T-cell (primary cell): Measurements from ENCODE around the gene TSR3. TPM values are rescaled to one million over a fixed set of nuclear protein-coding genes. Genes with fewer than 3 reads are reported as not detected.
A peak's percentile ranks its signal among the peaks of the same experiment; 100 is the strongest.

Experiments used
- ATAC-seq, 4 experiments: fragments of 200-7000 bp in 3 of 4; fragments of 150-1000 bp in 1 of 4; cut with Tn5 transposase; replicated peaks in 1 of 4; 1 replicate in 3 of 4; 2 replicates in 1 of 4; pipeline ENCODE4 v1.10.0; 2021; ENCODE audit warnings: moderate library complexity in 3 of 4, mild to moderate bottlenecking in 2 of 4, moderate number of reproducible peaks in 1 of 4
- CTCF ChIA-PET, 2 donors: fragments of 300-600 bp; sonication (Branson Sonifier 250); formaldehyde crosslinking; loops; one replicate each; lab custom pipeline; 2022; ENCODE audit warnings: antibody characterized with exemption in 2 of 2; lab: Charles Lee
- POLR2A ChIA-PET, 2 donors: fragments of 300-600 bp; sonication (Branson Sonifier 250); formaldehyde crosslinking; loops; one replicate each; lab custom pipeline; 2022; ENCODE audit warnings: antibody characterized with exemption in 2 of 2; lab: Charles Lee
- DNase-seq, 35 experiments: peaks; one replicate each; pipeline versions ENCODE4 v3.0.0 to v3.0.0-alpha.2; 2013 to 2023
- H3K27ac ChIP-seq: one replicate; pipeline ENCODE4 v1.5.1; 2013; ENCODE audit warnings: low read length
- H3K27me3 ChIP-seq, 2 experiments: replicated peaks in 1 of 2; 1 replicate in 1 of 2; 2 replicates in 1 of 2; pipeline versions ENCODE4 v1.6.1 to v1.7.0; 2013; ENCODE audit warnings: low read length in 1 of 2, mixed read lengths in 1 of 2; ENCODE audit not compliant: control insufficient read depth in 2 of 2, insufficient read depth in 2 of 2; ENCODE audit errors: extremely low read depth in 1 of 2
- H3K36me3 ChIP-seq, 2 donors: 1 replicate in 1 of 2; 2 replicates in 1 of 2; pipeline versions ENCODE4 v1.6.1 to v1.7.0; 2013; ENCODE audit warnings: low read length in 1 of 2; ENCODE audit not compliant: control insufficient read depth in 2 of 2, insufficient read depth in 1 of 2; ENCODE audit errors: extremely low read depth in 1 of 2
- H3K4me1 ChIP-seq, 2 experiments: 1 replicate in 1 of 2; 2 replicates in 1 of 2; pipeline versions ENCODE4 v1.6.1 to v1.7.0; 2013; ENCODE audit warnings: low read length in 2 of 2, mixed read lengths in 1 of 2; ENCODE audit not compliant: insufficient read depth in 2 of 2, control insufficient read depth in 1 of 2; ENCODE audit errors: extremely low read depth in 1 of 2
- H3K4me3 ChIP-seq, 2 donors: 1 replicate in 1 of 2; 2 replicates in 1 of 2; pipeline versions ENCODE4 v1.5.1 to v1.7.0; 2013; ENCODE audit warnings: mild to moderate bottlenecking in 2 of 2, low read length in 1 of 2, moderate library complexity in 1 of 2; ENCODE audit not compliant: control insufficient read depth in 1 of 2; ENCODE audit errors: extremely low read depth in 1 of 2
- H3K9me3 ChIP-seq: 2 replicates; pipeline ENCODE4 v1.7.0; 2013
- H3K27ac Mint-ChIP-seq, 2 donors: one replicate each; pipeline ENCODE4 v1.8.0; 2020 to 2021; ENCODE audit warnings: mild to moderate bottlenecking in 2 of 2, mixed read lengths in 2 of 2
- H3K27me3 Mint-ChIP-seq, 2 donors: one replicate each; pipeline ENCODE4 v1.8.0; 2021 to 2022; ENCODE audit warnings: mixed read lengths in 2 of 2
- H3K36me3 Mint-ChIP-seq: one replicate; pipeline ENCODE4 v1.8.0; 2021; ENCODE audit warnings: mixed read lengths
- H3K4me1 Mint-ChIP-seq, 3 donors: one replicate each; pipeline ENCODE4 v1.8.0; 2020 to 2022; ENCODE audit warnings: mixed read lengths in 3 of 3, mild to moderate bottlenecking in 1 of 3
- H3K4me3 Mint-ChIP-seq, 3 donors: one replicate each; pipeline ENCODE4 v1.8.0; 2020 to 2022; ENCODE audit warnings: mild to moderate bottlenecking in 3 of 3, mixed read lengths in 3 of 3, moderate library complexity in 3 of 3
- H3K9me3 Mint-ChIP-seq, 3 donors: one replicate each; pipeline ENCODE4 v1.8.0; 2020 to 2022; ENCODE audit warnings: mixed read lengths in 3 of 3
- WGBS: methylation state at CpG from one replicate; pipeline ENCODE4 v1.1.5; 2013; ENCODE audit warnings: missing lambda C conversion rate; ENCODE audit not compliant: insufficient coverage; 5-methylcytosine and 5-hydroxymethylcytosine counted together
- total RNA-seq, 35 experiments: library from RNA in 6 of 35; stranded (reverse) in 6 of 35; fragments of 120-200 nt in 1 of 35; gene quantifications; one replicate each; pipeline versions ENCODE4 v1.2.1 to v1.2.4 and lab custom pipeline; 2013 to 2026

TSR3 gene
- total RNA-seq, 5 donors from 2014 or later (not counting 1 experiment from before 2014, with no cell fraction given): 25.4 to 53.1 (median 48.1) TPM

DNA sequence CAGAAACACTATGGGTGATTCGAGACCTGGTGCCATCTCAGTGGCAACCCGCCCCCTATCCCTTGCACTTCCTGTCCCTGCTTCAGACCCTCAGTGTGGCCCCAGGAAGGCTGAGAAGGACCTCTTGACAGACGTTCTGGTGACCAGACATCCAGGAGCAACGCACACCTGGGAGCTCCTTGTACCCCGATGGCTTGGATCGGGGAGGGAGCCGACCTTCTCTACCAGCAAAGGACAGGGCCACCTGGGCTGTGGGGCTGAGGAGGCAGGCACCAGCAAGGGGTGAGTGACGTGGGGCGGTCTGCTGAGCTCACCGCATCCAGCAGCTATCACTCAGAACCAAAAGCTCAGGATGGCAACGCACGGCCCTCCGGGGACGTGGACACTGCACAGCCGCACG lies 35.7 kb upstream of the TSR3 start:
- Histone ChIP-seq H3K27ac (no peak overlapping the region), H3K9me3 (no peaks in the 10 kb centered on the region), H3K4me3 (no peak overlapping the region), H3K36me3 (peaks cover 21 to 56% of the 10 kb centered on the region in 2 donors), H3K27me3 (no peaks in the 10 kb centered on the region), H3K4me1 (peaks cover 0 to 3% of the 10 kb centered on the region in 2 experiments)
- no peak for DNase-seq
- Mint-ChIP-seq H3K27ac (no peak overlapping the region), H3K9me3 (no peaks in the 10 kb centered on the region), H3K4me1 (no peaks in the 10 kb centered on the region), H3K36me3 (peaks cover 24% of the 10 kb centered on the region), H3K4me3 (no peak overlapping the region), H3K27me3 (no peaks in the 10 kb centered on the region)
- POLR2A ChIA-PET: no interaction called here
- ATAC-seq: no peak
- CTCF ChIA-PET: no interaction called here
- WGBS: 94% methylated on average over 10 of the region's 16 CpGs

DNA sequence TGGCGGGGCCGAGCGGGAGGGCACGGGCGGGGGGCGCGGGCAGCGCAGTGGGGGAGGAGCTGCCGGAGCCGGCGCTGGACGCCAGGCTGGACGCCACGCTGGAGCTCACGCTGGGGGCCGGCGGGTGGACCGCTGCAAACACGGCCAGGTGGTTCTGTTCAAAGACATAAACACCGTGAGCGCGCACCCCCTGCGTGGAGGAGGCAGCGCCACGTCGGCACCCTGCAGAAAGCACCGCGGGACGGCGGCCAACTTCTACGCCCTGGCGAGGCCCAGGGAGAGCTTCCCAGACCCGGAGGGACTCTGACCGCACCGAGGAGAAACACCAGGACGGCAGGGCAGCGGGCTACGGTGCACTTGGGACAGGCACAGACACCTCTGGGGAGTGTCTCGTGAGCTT lies 33.6 kb upstream of the TSR3 start:
- CTCF ChIA-PET: no interaction called here
- peaks cover under 1 to 2% (median 2%) of the 10 kb centered on the region in 3 donors for H3K4me1 Mint-ChIP-seq
- Histone ChIP-seq H3K27me3 (no peaks in the 10 kb centered on the region), H3K4me1 (peaks cover 0 to 2% of the 10 kb centered on the region in 2 experiments), H3K36me3 (peaks cover 13 to 55% of the 10 kb centered on the region in 2 donors), H3K9me3 (no peaks in the 10 kb centered on the region), H3K4me3 (no peak overlapping the region), H3K27ac (no peak overlapping the region)
- peaks cover 19% of the 10 kb centered on the region for H3K36me3 Mint-ChIP-seq
- POLR2A ChIA-PET: no interaction called here
- H3K27me3 Mint-ChIP-seq: no peaks in the 10 kb centered on the region
- no peak overlapping the region for H3K27ac Mint-ChIP-seq
- H3K9me3 Mint-ChIP-seq: no peaks in the 10 kb centered on the region
- no peak for ATAC-seq
- 96% methylated on average over 39 of the region's 39 CpGs for WGBS
- DNase-seq: no peak
- H3K4me3 Mint-ChIP-seq: no peak overlapping the region

DNA sequence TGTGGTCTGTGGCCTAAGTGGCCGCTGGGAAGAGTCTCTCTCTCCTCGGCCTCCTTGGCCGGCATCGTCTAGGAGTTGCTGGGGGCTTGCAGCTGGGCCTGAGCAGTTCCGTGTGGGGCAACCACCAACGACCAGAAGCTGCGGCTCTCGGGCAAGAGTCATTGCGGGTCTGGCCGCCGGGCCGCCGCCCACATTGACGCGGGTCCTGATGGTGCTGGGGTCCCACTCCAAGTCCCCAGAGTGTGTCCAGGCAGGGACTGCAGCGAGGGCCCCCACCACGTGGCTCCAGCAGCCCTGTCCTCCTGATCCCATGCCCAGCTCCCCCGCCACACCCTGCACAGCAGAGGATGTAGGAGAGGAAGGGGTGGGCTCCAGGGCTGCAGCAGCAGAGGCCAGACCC lies 31.9 kb upstream of the TSR3 start:
- Histone ChIP-seq H3K4me1 (peaks cover 3 to 15% of the 10 kb centered on the region in 2 experiments), H3K36me3 (peaks cover 13 to 41% of the 10 kb centered on the region in 2 donors), H3K27me3 (peaks cover 0 to 2% of the 10 kb centered on the region in 2 experiments), H3K4me3 (no peak overlapping the region), H3K9me3 (no peaks in the 10 kb centered on the region), H3K27ac (no peak overlapping the region)
- WGBS: 91% methylated on average over 10 of the region's 18 CpGs
- POLR2A ChIA-PET: interaction anchor here in 1 of 2 donors (0.5 kb wide), 1 partner anchor 716 kb away, joined by 3 read pairs; no protein-coding TSS in a partner anchor
- Mint-ChIP-seq H3K9me3 (no peaks in the 10 kb centered on the region), H3K4me1 (peaks cover 10% of the 10 kb centered on the region in 3 donors), H3K27me3 (no peaks in the 10 kb centered on the region), H3K36me3 (peaks cover 14% of the 10 kb centered on the region), H3K27ac (no peak overlapping the region), H3K4me3 (no peak overlapping the region)
- CTCF ChIA-PET: no interaction called here
- DNase-seq: no peak
- ATAC-seq: no peak

DNA sequence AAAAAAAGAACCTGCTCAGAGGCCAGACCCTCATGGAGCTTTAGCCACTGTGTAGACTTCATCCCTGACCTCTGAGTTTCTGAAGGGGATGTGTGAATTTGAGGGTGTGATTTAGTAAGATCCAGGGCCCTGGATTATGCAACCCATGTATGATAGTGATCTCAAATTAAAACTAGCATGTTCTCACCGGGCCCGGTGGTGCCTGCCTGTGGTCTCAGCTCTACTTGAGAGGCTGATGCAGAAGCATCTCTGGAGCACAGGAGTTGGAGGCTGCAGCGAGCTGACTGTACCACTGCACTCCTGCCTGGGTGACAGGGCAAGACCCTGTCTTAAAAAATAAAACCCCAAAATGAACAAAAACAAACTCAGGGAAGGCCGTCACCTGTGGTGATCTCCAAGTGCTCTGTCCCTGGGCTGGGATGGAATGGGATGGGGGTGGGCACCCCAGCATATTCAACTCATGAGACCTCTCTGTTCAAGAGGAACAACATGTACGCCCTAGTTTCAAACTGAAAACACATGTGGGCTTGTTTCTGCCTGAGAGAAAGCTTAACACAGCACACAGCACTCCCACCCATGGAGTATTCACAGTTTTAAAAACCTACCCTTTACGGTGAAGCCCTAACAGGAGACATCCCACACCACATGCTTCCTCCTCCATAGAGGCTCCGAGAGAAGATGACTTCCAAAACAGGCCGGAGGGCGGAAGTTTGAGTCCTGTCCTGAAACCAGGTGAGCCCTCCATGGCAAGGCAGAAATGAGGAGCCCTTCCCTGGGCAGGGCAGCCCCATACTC lies 30.1 kb upstream of the TSR3 start:
- Mint-ChIP-seq H3K9me3 (no peaks in the 10 kb centered on the region), H3K4me1 (peaks cover 15 to 20% (median 16%) of the 10 kb centered on the region in 3 donors), H3K27me3 (no peaks in the 10 kb centered on the region), H3K4me3 (no peak overlapping the region), H3K27ac (no peak overlapping the region), H3K36me3 (peaks cover 14% of the 10 kb centered on the region)
- H3K36me3 ChIP-seq: peaks cover 22 to 33% of the 10 kb centered on the region in 2 donors
- ChIA-PET CTCF (interaction anchor here in 1 of 2 donors (1.1 kb wide), 1 partner anchor 18 kb away, joined by 3 read pairs; no protein-coding TSS in a partner anchor), POLR2A (no interaction called here)
- WGBS: 67% methylated on average over 3 of the region's 9 CpGs
- no peak for ATAC-seq
- no peak overlapping the region for H3K4me3 ChIP-seq
- peaks cover 0 to 2% of the 10 kb centered on the region in 2 experiments for H3K27me3 ChIP-seq
- no peak for DNase-seq
- H3K9me3 ChIP-seq: no peaks in the 10 kb centered on the region
- peaks cover 3 to 20% of the 10 kb centered on the region in 2 experiments for H3K4me1 ChIP-seq
- no peak overlapping the region for H3K27ac ChIP-seq

DNA sequence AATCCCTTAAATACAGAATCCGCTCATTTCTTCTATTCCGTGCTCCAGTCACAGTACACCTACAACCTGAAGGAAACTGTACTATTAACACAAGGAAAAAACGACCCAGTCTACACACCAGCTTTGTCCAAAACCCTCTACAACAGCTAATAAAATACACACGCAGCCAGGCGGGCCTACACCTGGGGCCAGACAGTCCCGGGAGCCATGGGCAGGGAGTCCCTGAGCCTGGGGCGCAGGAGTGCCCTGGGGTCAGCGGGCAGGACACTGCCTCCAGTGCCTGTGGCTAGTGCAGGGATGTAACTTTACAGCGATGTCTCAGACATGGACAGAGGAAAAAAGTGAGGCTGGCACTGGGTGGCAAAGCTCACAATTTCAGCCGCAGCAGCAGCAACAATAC lies 28.5 kb upstream of the TSR3 start:
- H3K4me3 Mint-ChIP-seq: peak overlapping the region; percentile 69 to 81 (median 75)
- ATAC-seq: no peak
- Histone ChIP-seq H3K27ac (no peak overlapping the region), H3K4me1 (peaks cover 3 to 20% of the 10 kb centered on the region in 2 experiments), H3K9me3 (no peaks in the 10 kb centered on the region), H3K27me3 (peaks cover 0 to 2% of the 10 kb centered on the region in 2 experiments), H3K4me3 (no peak overlapping the region), H3K36me3 (peaks cover 27 to 30% of the 10 kb centered on the region in 2 donors)
- H3K9me3 Mint-ChIP-seq: no peaks in the 10 kb centered on the region
- H3K4me1 Mint-ChIP-seq: peaks cover 15 to 20% (median 16%) of the 10 kb centered on the region in 3 donors
- 94% methylated on average over 8 of the region's 10 CpGs for WGBS
- CTCF ChIA-PET: interaction anchor here (0.6 to 1.1 kb wide), 3 partner anchors 17 to 707 kb away, joined by 3 to 5 read pairs (median 4); no protein-coding TSS in a partner anchor
- peaks cover 15% of the 10 kb centered on the region for H3K36me3 Mint-ChIP-seq
- POLR2A ChIA-PET: interaction anchor here in 1 of 2 donors (0.5 to 0.6 kb wide), 3 partner anchors 12 to 15 kb away, joined by 3 to 12 read pairs (median 7); no protein-coding TSS in a partner anchor
- no peaks in the 10 kb centered on the region for H3K27me3 Mint-ChIP-seq
- H3K27ac Mint-ChIP-seq: peak overlapping the region; percentile 44 to 74
- DNase-seq: no peak

DNA sequence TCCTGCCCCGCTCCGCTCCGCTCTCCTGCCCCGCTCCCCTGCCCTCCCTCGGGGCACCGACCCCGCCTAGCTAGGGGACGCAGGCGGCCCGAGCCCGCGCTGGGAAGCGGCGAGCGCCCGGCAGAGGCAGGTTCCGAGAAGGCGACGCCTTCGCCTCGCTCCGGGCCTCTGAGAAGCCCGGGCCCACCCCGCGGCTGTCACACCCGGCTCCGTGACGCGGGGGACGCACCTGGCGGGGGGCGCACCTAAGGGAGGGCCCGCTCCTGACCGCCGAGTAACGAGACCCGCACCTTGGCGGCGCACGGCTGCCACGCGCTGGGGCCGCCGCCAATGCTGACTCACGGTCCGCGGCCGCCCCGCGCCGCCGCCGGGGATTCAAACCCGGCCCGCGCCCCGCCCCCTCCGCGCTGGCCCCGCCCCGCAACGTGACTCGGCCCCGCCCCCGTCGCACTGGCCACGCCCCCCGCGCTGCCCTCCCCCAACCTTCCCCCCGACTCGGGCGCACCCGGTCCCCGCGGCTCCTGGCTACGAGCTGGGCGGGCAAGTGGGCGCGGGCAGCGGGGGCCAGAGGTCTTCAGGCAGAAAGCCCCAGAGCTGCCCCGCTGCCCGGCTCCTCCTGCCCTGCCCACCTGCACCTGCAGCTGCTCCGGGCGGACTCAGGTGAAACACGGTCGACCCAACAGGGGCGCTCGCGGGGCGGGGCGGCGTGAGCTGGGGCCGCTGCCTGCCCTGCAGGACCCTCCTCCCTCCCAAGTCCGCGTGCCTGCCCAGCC lies 27.8 kb upstream of the TSR3 start:
- ChIA-PET POLR2A (interaction anchor here in 1 of 2 donors (0.5 to 0.6 kb wide), 5 partner anchors 13 to 326 kb away, joined by 3 to 12 read pairs (median 5); no protein-coding TSS in a partner anchor), CTCF (interaction anchor here (0.6 to 1.0 kb wide), 3 partner anchors 14 to 699 kb away, joined by 3 to 5 read pairs (median 3); partner anchors contain the start of gene JPT2 (in 1 of the 2))
- H3K27me3 ChIP-seq: peaks cover 0 to 2% of the 10 kb centered on the region in 2 experiments
- ATAC-seq: peak; percentile 72 to 82 (median 80)
- peak; percentile 6 to 78 (median 48) for DNase-seq
- no peaks in the 10 kb centered on the region for H3K9me3 ChIP-seq
- 6% methylated on average over 62 of the region's 95 CpGs for WGBS
- Mint-ChIP-seq H3K9me3 (no peaks in the 10 kb centered on the region), H3K4me1 (peaks cover 15 to 20% (median 16%) of the 10 kb centered on the region in 3 donors), H3K36me3 (peaks cover 11% of the 10 kb centered on the region), H3K27ac (peak overlapping the region; percentile 44 to 74), H3K27me3 (no peaks in the 10 kb centered on the region), H3K4me3 (peak overlapping the region; percentile 69 to 81 (median 75))
- H3K36me3 ChIP-seq: peaks cover 29 to 31% of the 10 kb centered on the region in 2 donors
- H3K4me1 ChIP-seq: peaks cover 3 to 20% of the 10 kb centered on the region in 2 experiments
- no peak overlapping the region for H3K27ac ChIP-seq
- peak overlapping the region; percentile 21 to 32 for H3K4me3 ChIP-seq
